Measurements from ENCODE around the gene ZSCAN22. TPM values are rescaled to one million over a fixed set of nuclear protein-coding genes. Genes with fewer than 3 reads are reported as not detected.

ZSCAN22 gene
- total and polyA plus RNA-seq, 2 of the 13 experiments (the other 11 are each of a cell fraction or from before 2014, with no cell fraction given), result 2.5 to 3.5 TPM

DNA sequence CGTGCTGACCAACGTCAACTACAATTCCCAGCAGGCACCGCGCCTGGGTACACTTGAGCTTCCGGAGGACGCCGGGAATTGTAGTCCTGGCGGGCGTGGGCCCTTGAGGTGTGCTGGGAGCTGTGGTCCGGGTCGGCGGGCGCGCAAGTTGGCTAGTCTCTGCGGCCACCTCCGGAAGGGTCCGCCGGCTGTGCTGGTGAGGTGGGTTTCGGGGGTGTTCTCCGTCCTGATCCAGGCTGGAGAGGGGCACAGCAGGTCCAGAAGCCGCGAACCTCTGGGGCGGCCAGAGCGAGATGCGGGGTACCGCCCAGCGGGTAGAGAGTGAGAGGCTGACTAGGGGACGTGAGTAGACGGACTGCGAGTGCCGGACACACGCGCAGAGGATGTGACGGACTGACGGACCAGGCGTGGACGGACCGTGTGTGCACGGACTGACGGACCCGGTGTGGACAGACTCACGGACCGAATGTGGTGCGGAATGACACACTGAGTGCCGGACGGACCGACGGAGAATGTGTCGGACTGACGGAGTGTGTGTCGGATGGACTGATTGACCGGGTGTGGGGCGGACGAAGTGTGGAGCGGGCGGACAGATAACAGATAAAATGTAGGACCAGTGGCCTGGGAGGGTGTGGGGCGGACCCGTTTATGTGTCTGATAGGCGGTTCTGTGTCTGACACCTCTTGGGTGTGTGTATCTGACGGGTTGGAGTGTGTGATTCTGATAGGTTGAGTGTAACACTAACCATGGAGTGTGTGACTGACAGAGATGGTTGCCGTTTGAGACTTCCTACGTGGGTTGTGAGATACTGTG, at the start of gene ZSCAN22 (continued):
- TF ChIP-seq ZSCAN29 (CRISPR knock-in tag; conservative IDR thresholded peaks at IDR 0.05) (peak; percentile 86; the same call in 1 of the 2 replicates), ZNF629 (CRISPR knock-in tag; conservative IDR thresholded peaks at IDR 0.05) (peak; percentile 38; the same call in 1 of the 2 replicates), ZNF839 (CRISPR knock-in tag; IDR thresholded peaks at IDR 0.05; ENCODE audit: borderline replicate concordance) (peak; percentile 7; the same call in 1 of the 2 replicates), SOX13 (IDR thresholded peaks at IDR 0.05) (no peak), SOX13 (CRISPR knock-in tag; conservative IDR thresholded peaks at IDR 0.05 in 1 of 2, IDR thresholded peaks at IDR 0.05 in 1 of 2) (no peak; a peak in 1 of 4 replicates), ZKSCAN8 (CRISPR knock-in tag; IDR thresholded peaks at IDR 0.05; ENCODE audit: borderline replicate concordance) (no peak), ZNF225 (CRISPR knock-in tag; IDR thresholded peaks at IDR 0.05) (0 out of 2 replicates have a peak, but pooled peaks have one; percentile 63), ZNF557 (CRISPR knock-in tag; IDR thresholded peaks at IDR 0.05) (no peak), ZNF326 (CRISPR knock-in tag; IDR thresholded peaks at IDR 0.05; ENCODE audit: borderline replicate concordance) (no peak; the same call in 1 of the 2 replicates), ZNF3 (CRISPR knock-in tag; IDR thresholded peaks at IDR 0.05) (no peak; the same call in 1 of the 2 replicates), STAG1 (CRISPR knock-in tag; IDR thresholded peaks at IDR 0.05) (peak; percentile 14; the same call in 1 of the 2 replicates), HES4 (CRISPR knock-in tag; IDR thresholded peaks at IDR 0.05; ENCODE audit: borderline replicate concordance) (no peak), NR2F6 (IDR thresholded peaks at IDR 0.05) (no peak), NR2F6 (CRISPR knock-in tag; IDR thresholded peaks at IDR 0.05) (peak; percentile 27; the same call in 1 of the 2 replicates), ZFP90 (CRISPR knock-in tag; IDR thresholded peaks at IDR 0.05; ENCODE audit: borderline replicate concordance) (peak; percentile 96), RFX3 (CRISPR knock-in tag; IDR thresholded peaks at IDR 0.05) (0 out of 2 replicates have a peak, but pooled peaks have one; percentile 20)
- TF ChIP-seq, protein P1, sequence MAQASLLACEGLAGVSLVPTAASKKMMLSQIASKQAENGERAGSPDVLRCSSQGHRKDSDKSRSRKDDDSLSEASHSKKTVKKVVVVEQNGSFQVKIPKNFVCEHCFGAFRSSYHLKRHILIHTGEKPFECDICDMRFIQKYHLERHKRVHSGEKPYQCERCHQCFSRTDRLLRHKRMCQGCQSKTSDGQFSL (CRISPR knock-in tag; IDR thresholded peaks at IDR 0.05), result 0 out of 2 replicates have a peak, but pooled peaks have one; percentile 26
- TF ChIP-seq, protein P2, sequence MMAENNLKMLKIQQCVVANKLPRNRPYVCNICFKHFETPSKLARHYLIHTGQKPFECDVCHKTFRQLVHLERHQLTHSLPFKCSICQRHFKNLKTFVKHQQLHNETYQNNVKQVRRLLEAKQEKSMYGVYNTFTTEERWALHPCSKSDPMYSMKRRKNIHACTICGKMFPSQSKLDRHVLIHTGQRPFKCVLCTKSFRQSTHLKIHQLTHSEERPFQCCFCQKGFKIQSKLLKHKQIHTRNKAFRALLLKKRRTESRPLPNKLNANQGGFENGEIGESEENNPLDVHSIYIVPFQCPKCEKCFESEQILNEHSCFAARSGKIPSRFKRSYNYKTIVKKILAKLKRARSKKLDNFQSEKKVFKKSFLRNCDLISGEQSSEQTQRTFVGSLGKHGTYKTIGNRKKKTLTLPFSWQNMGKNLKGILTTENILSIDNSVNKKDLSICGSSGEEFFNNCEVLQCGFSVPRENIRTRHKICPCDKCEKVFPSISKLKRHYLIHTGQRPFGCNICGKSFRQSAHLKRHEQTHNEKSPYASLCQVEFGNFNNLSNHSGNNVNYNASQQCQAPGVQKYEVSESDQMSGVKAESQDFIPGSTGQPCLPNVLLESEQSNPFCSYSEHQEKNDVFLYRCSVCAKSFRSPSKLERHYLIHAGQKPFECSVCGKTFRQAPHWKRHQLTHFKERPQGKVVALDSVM (CRISPR knock-in tag; IDR thresholded peaks at IDR 0.05), result peak; percentile 32; the same call in 1 of the 2 replicates
- TF ChIP-seq, protein P3, sequence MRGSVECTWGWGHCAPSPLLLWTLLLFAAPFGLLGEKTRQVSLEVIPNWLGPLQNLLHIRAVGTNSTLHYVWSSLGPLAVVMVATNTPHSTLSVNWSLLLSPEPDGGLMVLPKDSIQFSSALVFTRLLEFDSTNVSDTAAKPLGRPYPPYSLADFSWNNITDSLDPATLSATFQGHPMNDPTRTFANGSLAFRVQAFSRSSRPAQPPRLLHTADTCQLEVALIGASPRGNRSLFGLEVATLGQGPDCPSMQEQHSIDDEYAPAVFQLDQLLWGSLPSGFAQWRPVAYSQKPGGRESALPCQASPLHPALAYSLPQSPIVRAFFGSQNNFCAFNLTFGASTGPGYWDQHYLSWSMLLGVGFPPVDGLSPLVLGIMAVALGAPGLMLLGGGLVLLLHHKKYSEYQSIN (CRISPR knock-in tag; IDR thresholded peaks at IDR 0.05; ENCODE audit: borderline replicate concordance), result no peak
- TF ChIP-seq, protein P4, sequence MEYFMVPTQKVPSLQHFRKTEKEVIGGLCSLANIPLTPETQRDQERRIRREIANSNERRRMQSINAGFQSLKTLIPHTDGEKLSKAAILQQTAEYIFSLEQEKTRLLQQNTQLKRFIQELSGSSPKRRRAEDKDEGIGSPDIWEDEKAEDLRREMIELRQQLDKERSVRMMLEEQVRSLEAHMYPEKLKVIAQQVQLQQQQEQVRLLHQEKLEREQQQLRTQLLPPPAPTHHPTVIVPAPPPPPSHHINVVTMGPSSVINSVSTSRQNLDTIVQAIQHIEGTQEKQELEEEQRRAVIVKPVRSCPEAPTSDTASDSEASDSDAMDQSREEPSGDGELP (IDR thresholded peaks at IDR 0.05; ENCODE audit: borderline replicate concordance, low read depth), result peak; percentile 47; the same call in 1 of the 2 replicates
- TF ChIP-seq, protein P5, sequence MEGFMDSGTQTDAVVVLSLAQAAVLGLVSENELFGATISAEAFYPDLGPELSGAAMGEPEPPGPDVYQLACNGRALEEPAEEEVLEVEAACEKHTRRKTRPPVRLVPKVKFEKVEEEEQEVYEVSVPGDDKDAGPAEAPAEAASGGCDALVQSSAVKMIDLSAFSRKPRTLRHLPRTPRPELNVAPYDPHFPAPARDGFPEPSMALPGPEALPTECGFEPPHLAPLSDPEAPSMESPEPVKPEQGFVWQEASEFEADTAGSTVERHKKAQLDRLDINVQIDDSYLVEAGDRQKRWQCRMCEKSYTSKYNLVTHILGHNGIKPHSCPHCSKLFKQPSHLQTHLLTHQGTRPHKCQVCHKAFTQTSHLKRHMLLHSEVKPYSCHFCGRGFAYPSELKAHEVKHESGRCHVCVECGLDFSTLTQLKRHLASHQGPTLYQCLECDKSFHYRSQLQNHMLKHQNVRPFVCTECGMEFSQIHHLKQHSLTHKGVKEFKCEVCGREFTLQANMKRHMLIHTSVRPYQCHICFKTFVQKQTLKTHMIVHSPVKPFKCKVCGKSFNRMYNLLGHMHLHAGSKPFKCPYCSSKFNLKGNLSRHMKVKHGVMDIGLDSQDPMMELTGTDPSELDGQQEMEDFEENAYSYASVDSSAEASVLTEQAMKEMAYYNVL (CRISPR knock-in tag; IDR thresholded peaks at IDR 0.05; ENCODE audit: borderline replicate concordance), result 0 out of 2 replicates have a peak, but pooled peaks have one; percentile 61
- TF ChIP-seq, protein P6, sequence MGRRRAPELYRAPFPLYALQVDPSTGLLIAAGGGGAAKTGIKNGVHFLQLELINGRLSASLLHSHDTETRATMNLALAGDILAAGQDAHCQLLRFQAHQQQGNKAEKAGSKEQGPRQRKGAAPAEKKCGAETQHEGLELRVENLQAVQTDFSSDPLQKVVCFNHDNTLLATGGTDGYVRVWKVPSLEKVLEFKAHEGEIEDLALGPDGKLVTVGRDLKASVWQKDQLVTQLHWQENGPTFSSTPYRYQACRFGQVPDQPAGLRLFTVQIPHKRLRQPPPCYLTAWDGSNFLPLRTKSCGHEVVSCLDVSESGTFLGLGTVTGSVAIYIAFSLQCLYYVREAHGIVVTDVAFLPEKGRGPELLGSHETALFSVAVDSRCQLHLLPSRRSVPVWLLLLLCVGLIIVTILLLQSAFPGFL (CRISPR knock-in tag; IDR thresholded peaks at IDR 0.05), result no peak
